HG02588 (cell line): ENCODE results near the gene COX7A2.

Experiments
- ATAC-seq: cut with Tn5 transposase; IDR thresholded peaks from one replicate; pipeline ENCODE4 v1.9.1; 2021; ENCODE audit warnings: mild to moderate bottlenecking, moderate library complexity; ENCODE audit not compliant: unreplicated experiment

The COX7A2 gene, protein sequence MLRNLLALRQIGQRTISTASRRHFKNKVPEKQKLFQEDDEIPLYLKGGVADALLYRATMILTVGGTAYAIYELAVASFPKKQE

DNA sequence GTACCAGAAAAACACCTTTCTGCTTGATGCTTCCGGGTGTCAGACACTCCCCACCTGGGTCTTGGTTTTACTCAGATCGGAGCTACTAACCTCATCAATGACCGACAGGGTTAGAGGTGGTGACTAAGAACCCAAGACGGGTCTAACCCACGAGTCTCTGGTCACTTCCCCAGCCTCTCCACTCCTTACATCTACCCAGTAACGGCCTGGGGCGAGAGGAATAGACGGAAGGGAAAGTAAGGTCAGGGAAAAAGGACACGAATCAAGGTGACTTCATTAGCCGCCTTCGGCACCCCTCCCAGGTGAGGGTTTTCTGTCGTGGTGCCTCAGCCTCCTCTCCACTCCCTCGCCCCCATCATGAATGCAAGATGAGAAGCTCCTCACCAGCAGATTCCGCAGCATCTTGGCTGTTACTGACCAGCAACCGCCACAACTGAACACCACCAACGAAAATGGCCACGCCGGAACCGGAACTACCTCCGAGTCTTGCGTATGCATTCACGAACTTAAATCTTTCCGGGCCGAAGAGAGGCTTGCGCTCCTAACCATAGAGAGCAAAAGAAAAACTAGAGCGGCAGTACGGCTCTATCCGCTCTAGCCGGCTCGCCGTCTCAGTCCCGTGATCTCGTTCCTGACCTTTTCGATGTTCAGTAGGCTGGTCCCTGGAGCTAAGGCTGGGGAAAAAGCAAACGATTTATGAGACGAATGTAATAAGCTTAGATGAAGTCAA, at the start of gene COX7A2:
Gene COX7A2, minus strand, starts transcription at position 469 of the 730 bp plus-strand sequence. Its CDS starts 67 bp downstream, at position 402.
- ATAC-seq: peak; percentile 96

DNA sequence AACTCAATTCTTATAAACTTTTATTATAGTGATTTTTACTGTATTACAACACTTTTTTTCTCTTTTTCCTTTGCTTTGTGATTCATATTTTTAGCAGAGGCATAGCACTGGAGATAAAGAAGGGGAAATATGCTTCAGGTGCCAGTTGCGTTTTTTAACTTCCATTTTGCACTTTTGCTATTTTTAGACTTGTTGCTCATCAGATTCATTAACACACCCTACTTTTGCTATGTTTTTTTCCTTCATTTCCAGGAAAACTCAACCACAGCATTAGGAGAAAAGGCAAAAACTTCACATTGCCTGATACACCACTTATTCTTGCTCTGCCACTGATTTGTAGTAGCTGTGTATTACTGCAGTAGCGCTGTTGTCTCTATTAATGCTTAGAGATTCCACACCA, 49.0 kb upstream of the COX7A2 start:
- no peak for ATAC-seq

DNA sequence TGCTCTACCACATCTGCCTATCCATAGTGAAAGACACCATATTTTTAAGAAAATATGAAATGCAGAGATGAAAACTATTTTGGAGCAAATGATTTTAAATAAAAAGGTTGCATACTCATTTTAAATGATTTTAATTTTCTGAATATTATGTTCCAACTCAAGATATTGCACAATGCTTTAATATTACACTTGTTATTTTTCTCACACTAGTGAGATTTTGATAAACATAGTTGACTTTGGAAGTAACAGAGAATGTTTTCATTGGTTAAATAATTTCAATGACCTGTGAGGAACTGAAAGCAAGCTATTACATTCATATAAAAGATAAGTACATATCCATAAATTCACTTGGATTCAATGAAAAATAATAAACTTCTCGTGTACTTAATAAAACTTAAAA, 48.1 kb upstream of the COX7A2 start:
- ATAC-seq: no peak

DNA sequence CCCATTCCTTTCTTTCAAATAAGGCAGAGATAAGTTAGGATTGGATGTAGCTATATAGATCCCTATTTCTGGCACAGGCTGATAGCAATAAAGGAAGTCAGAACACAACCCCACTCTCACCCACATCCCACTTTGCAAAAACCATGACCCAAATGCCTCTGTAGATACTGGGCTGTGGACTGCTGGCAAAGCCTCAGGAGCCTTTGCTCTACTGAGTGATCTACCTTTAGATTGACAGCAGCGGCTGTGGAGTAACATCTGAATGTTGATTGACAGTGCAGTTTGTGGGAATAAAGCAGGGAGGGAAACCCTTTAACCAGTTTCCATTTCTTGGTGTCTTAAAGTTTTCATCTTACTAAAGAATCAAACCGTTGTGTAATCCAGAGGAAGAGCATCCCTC, 47.7 kb upstream of the COX7A2 start:
- no peak for ATAC-seq

DNA sequence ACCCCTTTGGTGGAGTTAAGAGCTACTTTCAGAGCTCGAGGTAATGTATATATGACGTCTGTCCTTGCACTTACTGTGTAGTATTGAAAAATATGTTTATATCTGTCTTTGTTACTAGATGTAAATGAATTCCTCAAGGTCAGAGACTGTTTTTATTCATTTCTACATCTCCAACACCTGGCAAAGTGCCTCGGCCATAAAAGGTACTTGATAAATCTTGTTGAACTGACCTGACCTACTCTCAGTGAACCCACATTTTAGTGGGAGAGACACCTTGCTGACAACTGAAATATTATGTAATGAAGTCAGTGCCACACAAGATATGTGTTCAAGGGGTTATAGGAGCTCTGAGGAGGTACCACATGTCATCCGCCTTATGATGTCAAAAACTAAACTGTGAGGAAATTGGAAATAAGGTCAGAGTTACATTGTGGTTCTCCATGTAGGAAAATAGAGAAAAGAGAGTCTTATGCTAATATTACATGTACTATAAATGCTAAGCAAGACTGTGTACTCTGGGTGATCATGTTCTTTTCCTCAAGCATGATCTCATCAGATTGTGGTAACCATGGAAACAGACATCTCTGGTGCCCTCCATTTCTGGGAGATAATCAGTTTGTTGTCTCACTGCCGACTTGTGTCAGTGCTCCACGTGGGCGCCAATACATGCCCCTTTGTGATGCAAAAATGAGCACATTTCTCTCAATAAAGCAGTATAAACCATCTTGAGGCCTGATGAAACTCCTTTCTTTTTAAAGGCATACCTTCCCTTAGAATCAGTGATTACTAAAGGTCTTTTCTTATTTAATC, 46.7 kb upstream of the COX7A2 start:
- ATAC-seq: no peak

DNA sequence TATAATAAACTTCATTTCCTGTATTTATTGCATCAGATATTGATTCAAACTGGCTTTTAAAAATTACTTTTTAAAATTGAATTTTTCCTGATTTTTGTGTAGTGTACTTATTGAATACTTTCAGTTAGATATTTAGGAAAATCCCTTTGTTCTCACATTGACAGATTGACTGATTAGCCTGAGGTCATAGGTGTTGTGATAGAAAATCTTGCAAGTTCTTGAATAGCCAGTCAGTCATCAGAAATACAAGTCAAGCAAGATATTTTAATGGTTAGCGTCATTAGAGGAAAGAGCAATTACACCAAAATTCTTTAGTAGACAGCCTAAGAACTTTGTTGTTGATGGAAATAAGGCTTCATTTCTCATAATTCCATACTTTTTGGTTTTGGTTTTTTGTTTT, 44.4 kb upstream of the COX7A2 start:
- ATAC-seq: no peak

DNA sequence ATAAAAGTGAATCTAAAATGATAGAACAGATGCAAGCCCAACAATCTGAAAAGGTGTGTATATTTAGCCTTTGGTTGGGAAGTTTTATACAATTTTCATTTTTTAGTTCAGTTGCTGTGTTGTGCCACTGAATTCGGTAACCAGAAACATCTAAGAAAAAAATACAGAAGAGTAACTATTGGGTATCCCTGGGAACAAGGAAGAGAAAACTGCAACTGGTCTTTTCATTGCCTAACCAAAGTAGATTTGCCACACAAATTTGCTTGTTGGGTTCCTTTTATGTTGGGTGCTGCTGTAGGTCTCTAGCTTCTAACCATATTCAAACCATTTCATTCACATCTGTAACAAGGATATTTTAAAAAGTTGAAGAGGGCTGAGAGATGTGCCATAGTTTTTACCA, 43.8 kb upstream of the COX7A2 start:
- ATAC-seq: no peak

DNA sequence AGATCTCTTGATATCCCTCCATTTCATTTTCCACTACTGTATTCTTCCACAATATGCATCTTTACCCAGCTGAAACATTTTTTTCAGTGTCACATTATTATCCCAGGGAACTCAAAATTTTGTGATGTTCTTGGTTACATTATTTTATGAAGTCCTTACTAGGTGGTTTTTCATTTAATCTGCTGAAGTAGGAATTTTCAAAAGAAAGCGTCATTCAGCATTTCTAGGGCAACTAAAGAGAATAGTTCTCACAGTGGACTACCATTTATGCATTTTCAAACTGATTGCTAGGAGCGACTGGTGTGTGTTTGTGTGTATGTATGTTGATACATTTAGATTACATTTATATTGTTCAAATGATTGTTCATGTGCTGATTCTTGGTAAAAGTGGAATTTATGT, 43.4 kb upstream of the COX7A2 start:
- no peak for ATAC-seq

DNA sequence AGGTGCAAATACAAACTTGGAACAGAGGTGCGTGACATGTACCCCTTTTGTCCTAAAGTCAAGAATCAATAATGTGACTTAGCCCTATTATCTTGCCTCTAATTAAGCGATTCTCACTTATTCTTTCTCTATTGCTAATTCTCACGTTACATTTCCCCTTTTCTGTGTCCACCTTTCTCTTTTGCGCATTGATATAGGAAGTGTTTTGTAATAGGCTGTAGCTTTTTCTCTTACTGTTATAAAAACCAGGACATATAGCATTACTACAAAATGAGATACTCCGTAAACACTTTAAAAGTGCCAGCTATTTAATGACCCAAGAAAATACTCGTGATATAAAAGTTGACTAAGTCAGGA, 41.7 kb upstream of the COX7A2 start:
- no peak for ATAC-seq

DNA sequence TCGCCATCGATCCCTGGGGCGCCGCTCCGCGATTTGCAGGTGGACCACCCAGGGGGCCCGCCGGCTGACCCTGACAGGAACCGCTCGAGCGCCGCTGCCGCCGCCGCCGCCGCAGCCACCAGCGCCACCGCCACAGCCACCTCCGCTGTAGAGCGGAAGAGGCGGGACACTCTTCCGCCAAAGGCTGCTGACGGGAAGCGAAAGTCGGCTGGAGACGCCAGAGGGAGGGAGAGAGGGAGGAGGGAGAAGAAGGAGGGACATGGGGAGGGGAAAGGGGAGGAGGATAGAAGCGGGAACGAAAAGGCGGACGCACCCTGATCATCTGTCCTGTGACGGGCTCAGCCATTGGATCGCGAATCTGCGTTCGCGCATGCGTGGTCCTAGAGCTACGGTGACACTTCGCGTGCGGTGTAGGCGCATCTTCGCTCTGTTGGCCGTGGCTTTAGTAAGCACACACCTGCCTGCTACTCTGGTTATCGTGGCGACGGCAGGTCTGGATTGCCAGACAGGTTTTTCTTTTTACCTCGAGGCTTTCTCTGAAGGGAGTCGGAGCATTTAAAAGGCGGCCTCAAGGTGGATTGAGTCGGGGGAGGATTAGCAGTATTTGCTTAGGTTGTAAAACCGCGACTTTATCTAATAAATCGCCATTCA, 41.2 kb upstream of the COX7A2 start, which contains the start of gene TMEM30A:
Gene TMEM30A, minus strand, starts transcription at position 161 of the 651 bp plus-strand sequence. Its CDS starts 154 bp downstream, at position 7.
- peak; percentile 94 for ATAC-seq

DNA sequence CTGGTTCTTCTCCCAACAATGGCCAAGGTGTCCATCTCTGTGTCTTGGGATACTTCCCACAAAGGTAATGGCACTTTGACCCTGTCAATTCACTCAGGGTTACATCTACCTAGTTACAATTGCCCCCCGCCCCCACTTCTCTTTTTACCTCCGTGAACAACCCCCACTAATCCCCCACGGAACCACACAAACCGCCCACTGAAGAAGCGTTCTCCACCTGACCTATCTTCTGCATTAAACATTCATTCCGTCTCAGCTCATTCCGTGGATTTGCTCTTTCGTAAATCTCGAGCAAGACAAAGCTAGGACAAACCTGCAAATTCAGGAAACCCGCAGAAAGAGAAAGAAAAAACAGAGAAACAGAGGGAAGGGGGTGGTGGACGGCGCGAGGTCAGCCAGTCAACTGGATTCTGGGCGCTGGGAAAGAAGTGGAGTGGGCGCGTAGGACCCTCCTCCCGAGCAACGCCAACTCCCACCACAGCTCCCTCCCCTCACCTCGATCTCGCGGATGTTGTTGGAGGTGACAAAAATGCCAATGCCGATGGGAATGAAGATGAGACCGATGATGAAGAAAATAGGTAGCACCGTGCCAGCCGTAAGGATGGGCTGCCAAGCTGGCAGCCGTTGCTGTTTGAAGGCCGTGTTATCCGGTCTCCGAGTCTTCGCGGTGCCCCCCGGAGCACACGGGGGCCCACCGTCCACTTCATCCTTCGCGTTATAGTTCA, 40.5 kb upstream of the COX7A2 start:
- ATAC-seq: peak; percentile 18

DNA sequence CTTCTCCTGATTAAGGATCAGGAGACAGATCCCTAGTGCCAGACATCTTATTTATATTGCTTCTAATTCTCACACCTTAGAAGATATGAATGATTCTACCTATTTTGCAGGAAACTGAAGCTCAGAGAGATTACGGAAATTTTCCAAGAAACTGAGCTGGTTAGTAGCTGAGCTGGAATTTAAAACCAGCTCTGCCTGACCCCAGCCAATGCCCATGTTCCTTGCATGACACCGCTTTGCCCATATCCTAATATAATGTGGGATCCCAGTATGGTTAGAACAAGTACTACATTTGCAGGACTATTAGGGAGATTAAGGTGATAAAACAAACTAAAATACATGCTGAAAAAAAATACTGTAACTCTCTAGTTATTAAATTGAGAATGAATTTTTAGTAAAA, 39.1 kb upstream of the COX7A2 start:
- ATAC-seq: no peak

DNA sequence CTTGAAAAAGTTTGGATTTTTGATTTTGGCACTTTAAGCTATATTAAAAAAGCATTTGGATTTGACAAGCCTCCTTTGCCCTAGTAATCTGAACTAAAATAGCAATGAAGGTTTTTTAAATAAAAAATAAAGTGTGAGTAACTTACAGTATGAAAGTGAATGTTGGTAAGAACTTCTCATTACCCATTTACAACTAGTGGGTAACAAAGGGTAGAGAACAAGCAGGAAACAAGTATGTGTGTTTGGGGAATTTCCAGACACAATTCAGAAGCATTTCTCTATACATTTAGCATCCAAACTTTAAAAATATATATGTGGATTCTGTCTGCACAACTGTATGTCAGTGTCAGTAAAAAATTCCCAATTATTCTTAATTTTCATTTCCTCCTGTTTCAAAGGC, 38.1 kb upstream of the COX7A2 start:
- ATAC-seq: no peak

DNA sequence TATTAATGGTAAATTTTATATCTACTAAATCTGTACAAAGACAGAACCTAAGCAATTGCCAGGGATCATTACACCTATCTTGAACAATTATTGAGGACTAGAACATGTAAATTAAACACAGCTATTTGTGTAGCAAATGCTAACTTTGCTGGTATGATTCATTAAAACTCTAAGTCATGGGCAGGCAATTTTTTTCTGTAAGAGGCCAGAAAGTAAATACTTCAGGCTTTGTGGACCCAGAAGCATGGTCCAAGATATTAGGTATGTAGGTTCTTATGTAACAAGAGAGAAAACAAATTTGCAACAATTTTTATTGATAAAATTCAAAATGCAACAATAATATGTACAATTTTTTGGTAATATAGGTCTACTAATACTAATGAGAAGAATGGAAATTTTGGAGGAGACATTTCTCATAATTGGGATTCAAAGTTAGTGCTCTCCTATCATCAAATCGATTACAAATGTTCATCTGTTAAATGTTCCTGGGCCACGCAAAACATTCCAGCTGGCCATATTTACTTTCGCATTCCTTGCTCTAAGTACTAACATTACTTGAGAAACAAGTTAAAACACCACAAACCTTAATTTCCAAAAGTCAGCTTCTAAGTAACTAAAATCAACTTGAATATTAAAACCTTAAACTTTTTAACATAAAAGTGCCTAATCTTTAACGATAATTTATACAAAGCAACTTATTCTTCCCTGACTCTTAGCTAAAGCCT, 36.7 kb upstream of the COX7A2 start:
- no peak for ATAC-seq

DNA sequence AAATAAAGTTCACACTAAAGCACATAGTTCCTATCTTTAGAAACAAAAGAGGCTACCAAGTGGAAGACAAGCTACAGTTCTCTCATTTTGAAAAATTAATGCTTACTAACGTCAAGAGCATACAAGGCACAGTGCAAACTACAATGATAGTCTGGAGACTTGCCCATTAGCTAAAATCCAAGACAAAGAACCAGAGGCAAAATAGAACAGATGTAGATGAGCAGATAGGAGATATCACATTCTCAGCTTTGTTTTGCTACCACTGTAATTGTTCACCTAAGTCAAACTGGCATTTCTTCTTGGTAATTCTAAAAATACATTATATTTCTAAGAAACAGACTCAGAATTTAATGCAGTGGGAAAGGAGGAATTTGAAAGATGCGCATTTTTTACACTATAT, 35.8 kb upstream of the COX7A2 start:
- no peak for ATAC-seq

DNA sequence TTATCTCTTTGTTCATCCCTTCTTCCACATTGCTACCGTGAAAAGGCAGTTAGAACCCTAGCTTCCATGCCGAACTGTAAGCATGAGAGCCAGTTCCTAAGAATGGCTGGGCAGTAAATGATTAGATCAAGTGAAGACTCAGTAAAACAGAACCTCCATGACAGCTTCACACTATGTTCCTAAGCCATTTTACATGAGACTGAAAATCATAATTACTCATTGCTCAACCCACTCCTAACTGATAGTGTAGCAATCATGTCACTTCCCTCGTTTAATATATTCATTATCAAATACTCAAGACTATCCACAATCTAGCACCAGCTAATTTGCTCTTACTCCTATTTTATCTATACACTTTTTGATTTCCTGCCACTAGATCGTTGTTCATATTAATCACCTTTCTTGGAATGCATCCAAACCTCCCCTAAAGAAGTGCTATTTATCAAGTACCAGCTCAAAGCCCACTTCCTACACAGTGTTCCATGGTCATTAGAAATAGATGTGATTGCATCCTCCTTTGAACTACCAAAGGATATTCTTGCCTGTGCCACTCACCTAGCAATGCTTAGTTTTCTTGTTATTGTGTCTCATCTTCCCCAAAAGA, 35.0 kb upstream of the COX7A2 start:
- ATAC-seq: no peak

DNA sequence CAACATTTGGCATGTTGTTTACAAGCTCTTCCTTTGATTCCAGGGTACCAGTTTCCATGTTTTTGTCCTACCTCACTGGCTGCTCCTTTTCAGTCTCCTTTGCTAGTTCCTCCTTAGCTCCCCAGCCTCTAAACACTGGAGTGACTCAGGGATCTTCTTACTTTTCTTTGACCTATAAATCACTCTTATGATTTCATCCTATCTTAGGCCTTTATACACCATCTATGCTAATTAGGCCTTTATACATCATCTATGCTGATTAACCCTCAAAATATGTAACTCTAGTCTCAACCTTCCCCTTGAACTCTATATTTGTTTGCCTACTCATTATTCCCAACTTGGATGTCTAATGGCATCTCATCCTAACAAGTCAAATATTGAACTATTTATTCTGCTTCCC, 31.5 kb upstream of the COX7A2 start:
- ATAC-seq: no peak

DNA sequence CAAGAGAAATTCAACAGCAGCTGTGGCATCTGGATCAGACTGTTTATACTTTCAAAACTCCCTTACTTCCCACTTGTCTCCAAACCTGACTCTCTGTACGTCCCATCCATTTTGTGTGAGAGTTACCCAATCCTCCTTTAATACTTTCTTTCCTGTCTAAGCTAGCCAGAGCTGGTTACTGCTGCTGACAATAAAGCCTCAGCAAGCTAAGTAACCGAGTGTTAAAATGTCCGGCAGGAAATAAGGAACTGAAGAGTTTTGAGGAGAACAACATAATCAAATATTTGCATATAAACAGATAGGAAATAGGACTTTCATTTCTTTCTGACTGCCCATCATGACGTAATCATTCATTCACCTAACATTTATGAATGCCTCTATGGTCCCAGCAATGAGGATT, 29.4 kb upstream of the COX7A2 start:
- ATAC-seq: no peak

DNA sequence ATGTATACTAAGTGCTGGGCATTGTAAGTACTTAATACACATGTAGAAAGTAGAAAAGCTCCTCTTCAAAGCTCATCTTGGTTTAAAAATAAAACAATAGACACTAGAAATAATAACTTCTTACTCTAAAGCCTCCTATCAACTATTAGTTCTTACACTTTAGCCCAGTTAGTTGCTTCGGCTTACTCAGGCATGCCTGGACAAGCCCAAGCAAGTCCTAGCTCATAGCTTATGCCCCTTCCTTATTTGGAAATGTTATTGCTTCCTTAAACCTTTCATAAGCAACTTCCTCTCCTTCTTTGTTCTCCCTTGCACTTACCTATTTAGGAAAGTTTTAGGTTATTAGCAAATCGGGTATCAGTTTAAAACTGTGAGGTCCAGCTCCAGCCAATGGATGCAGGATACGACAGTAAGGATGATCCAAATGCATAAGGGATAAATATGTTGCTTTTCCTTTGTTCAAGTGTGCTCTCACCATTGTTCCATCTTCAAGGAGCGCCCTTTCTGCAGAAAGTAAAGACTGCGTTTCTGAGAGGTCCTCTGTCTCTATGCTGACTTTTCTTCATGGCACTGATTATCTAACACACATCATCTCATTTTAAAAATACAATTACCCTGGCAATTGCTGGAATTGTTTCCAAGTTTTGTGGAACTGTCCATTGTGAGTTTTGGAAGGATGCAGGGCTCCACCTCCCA, 28.7 kb upstream of the COX7A2 start:
- no peak for ATAC-seq
